ENCODE measurements around the gene HJURP.

Gene HJURP

GRCh38 chr2:233829193-233830110, 24.9 kb downstream of the HJURP start:
- Mint-ChIP-seq H3K9me3 (no peaks in the 10 kb centered on the region), H3K27ac (no peak overlapping the region), H3K36me3 (ENCODE audit: low read depth) (peaks cover 3% of the 10 kb centered on the region), H3K27me3 (no peaks in the 10 kb centered on the region), H3K4me1 (ENCODE audit: low read depth) (no peaks in the 10 kb centered on the region), H3K4me3 (no peak overlapping the region)

- Mint-ChIP-seq H3K36me3 (ENCODE audit: low read depth) (no peaks in the 10 kb centered on the region), H3K27ac (no peak overlapping the region), H3K4me3 (no peak overlapping the region), H3K4me1 (ENCODE audit: low read depth) (no peaks in the 10 kb centered on the region), H3K27me3 (no peaks in the 10 kb centered on the region), H3K9me3 (no peaks in the 10 kb centered on the region)
Observed at GRCh38 chr2:233828546-233829192, 25.7 kb downstream of the HJURP start.

GRCh38 chr2:233824373-233824772, 30.0 kb downstream of the HJURP start:
- H3K27me3 Mint-ChIP-seq: no peaks in the 10 kb centered on the region
- no peaks in the 10 kb centered on the region for H3K36me3 Mint-ChIP-seq (ENCODE audit: low read depth)
- no peaks in the 10 kb centered on the region for H3K4me1 Mint-ChIP-seq (ENCODE audit: low read depth)
- H3K4me3 Mint-ChIP-seq: no peak overlapping the region
- no peak overlapping the region for H3K27ac Mint-ChIP-seq
- no peaks in the 10 kb centered on the region for H3K9me3 Mint-ChIP-seq

GRCh38 chr2:233823731-233824121, 30.6 kb downstream of the HJURP start:
- Mint-ChIP-seq H3K4me3 (no peak overlapping the region), H3K27me3 (no peaks in the 10 kb centered on the region), H3K4me1 (ENCODE audit: low read depth) (no peaks in the 10 kb centered on the region), H3K9me3 (no peaks in the 10 kb centered on the region), H3K36me3 (ENCODE audit: low read depth) (no peaks in the 10 kb centered on the region), H3K27ac (no peak overlapping the region)

GRCh38 chr2:233822781-233823730, 31.3 kb downstream of the HJURP start:
- no peaks in the 10 kb centered on the region for H3K36me3 Mint-ChIP-seq (ENCODE audit: low read depth)
- H3K27me3 Mint-ChIP-seq: no peaks in the 10 kb centered on the region
- no peak overlapping the region for H3K4me3 Mint-ChIP-seq

GRCh38 chr2:233822101-233822771, 32.1 kb downstream of the HJURP start:
- Mint-ChIP-seq H3K36me3 (ENCODE audit: low read depth) (no peaks in the 10 kb centered on the region), H3K4me3 (no peak overlapping the region), H3K4me1 (ENCODE audit: low read depth) (no peaks in the 10 kb centered on the region), H3K27ac (no peak overlapping the region), H3K9me3 (no peaks in the 10 kb centered on the region), H3K27me3 (no peaks in the 10 kb centered on the region)

More at GRCh38 chr2:233822781-233823730, 31.3 kb downstream of the HJURP start:
- Mint-ChIP-seq H3K4me1 (ENCODE audit: low read depth) (no peaks in the 10 kb centered on the region), H3K27ac (no peak overlapping the region), H3K9me3 (no peaks in the 10 kb centered on the region)

- H3K27me3 Mint-ChIP-seq: no peaks in the 10 kb centered on the region
- H3K4me1 Mint-ChIP-seq (ENCODE audit: low read depth): no peaks in the 10 kb centered on the region
- H3K27ac Mint-ChIP-seq: no peak overlapping the region
- no peak overlapping the region for H3K4me3 Mint-ChIP-seq
- H3K9me3 Mint-ChIP-seq: no peaks in the 10 kb centered on the region
- H3K36me3 Mint-ChIP-seq (ENCODE audit: low read depth): no peaks in the 10 kb centered on the region
Observed at GRCh38 chr2:233821709-233822100, 32.6 kb downstream of the HJURP start.

GRCh38 chr2:233821196-233821595, 33.1 kb downstream of the HJURP start:
- Mint-ChIP-seq H3K4me3 (no peak overlapping the region), H3K27ac (no peak overlapping the region), H3K27me3 (peaks cover under 1% of the 10 kb centered on the region)

GRCh38 chr2:233820774-233821105, 33.6 kb downstream of the HJURP start:
- no peaks in the 10 kb centered on the region for H3K9me3 Mint-ChIP-seq
- H3K4me3 Mint-ChIP-seq: no peak overlapping the region
- H3K4me1 Mint-ChIP-seq (ENCODE audit: low read depth): no peaks in the 10 kb centered on the region
- peaks cover 4% of the 10 kb centered on the region for H3K27me3 Mint-ChIP-seq
- no peak overlapping the region for H3K27ac Mint-ChIP-seq
- H3K36me3 Mint-ChIP-seq (ENCODE audit: low read depth): no peaks in the 10 kb centered on the region

More at GRCh38 chr2:233821196-233821595, 33.1 kb downstream of the HJURP start:
- no peaks in the 10 kb centered on the region for H3K4me1 Mint-ChIP-seq (ENCODE audit: low read depth)
- no peaks in the 10 kb centered on the region for H3K36me3 Mint-ChIP-seq (ENCODE audit: low read depth)
- no peaks in the 10 kb centered on the region for H3K9me3 Mint-ChIP-seq

- H3K36me3 Mint-ChIP-seq (ENCODE audit: low read depth): no peaks in the 10 kb centered on the region
- H3K27me3 Mint-ChIP-seq: peaks cover 4% of the 10 kb centered on the region
- H3K27ac Mint-ChIP-seq: no peak overlapping the region
- H3K4me1 Mint-ChIP-seq (ENCODE audit: low read depth): no peaks in the 10 kb centered on the region
- H3K9me3 Mint-ChIP-seq: no peaks in the 10 kb centered on the region
- no peak overlapping the region for H3K4me3 Mint-ChIP-seq
Observed at GRCh38 chr2:233819884-233820773, 34.2 kb downstream of the HJURP start.

GRCh38 chr2:233818639-233819621, 35.4 kb downstream of the HJURP start:
- no peaks in the 10 kb centered on the region for H3K36me3 Mint-ChIP-seq (ENCODE audit: low read depth)
- no peak overlapping the region for H3K4me3 Mint-ChIP-seq
- H3K27ac Mint-ChIP-seq: no peak overlapping the region
- H3K4me1 Mint-ChIP-seq (ENCODE audit: low read depth): no peaks in the 10 kb centered on the region
- H3K9me3 Mint-ChIP-seq: no peaks in the 10 kb centered on the region
- peaks cover 4% of the 10 kb centered on the region for H3K27me3 Mint-ChIP-seq

GRCh38 chr2:233817995-233818638, 36.2 kb downstream of the HJURP start:
- Mint-ChIP-seq H3K4me1 (ENCODE audit: low read depth) (no peaks in the 10 kb centered on the region), H3K36me3 (ENCODE audit: low read depth) (no peaks in the 10 kb centered on the region), H3K9me3 (no peaks in the 10 kb centered on the region), H3K27ac (no peak overlapping the region), H3K27me3 (peaks cover 4% of the 10 kb centered on the region), H3K4me3 (no peak overlapping the region)
